Ishikawa (cell line): ENCODE measurements around the gene PEAK1.

Source experiments
- CEBPB ChIP-seq: IDR thresholded peaks from 2 replicates; pipeline ENCODE4 v1.6.1; 2012
- CREB1 ChIP-seq: IDR thresholded peaks from 2 replicates; pipeline ENCODE4 v1.6.1; 2012; ENCODE audit warnings: low read depth
- EP300 ChIP-seq: IDR thresholded peaks from 2 replicates; pipeline ENCODE4 v1.6.1; 2012; ENCODE audit warnings: borderline replicate concordance
- FOXM1 ChIP-seq: IDR thresholded peaks from 2 replicates; pipeline ENCODE4 v1.6.1; 2012; ENCODE audit warnings: low read depth, borderline replicate concordance
- NFIC ChIP-seq: IDR thresholded peaks from 2 replicates; pipeline ENCODE4 v1.6.1; 2012
- RAD21 ChIP-seq: IDR thresholded peaks from 2 replicates; pipeline ENCODE4 v1.6.1; 2012; ENCODE audit warnings: low read depth
- TEAD4 ChIP-seq: IDR thresholded peaks from 2 replicates; pipeline ENCODE4 v1.6.1; 2012
- YY1 ChIP-seq: IDR thresholded peaks from 2 replicates; pipeline ENCODE4 v1.6.1; 2012; ENCODE audit warnings: low read depth
- ZBTB7A ChIP-seq: IDR thresholded peaks from 2 replicates; pipeline ENCODE4 v1.6.1; 2012; ENCODE audit warnings: low read depth
- TF ChIP-seq, protein P1 (sequence below): IDR thresholded peaks from 2 replicates; pipeline ENCODE4 v1.6.1; 2012; ENCODE audit warnings: low read depth, mild to moderate bottlenecking

DNA sequence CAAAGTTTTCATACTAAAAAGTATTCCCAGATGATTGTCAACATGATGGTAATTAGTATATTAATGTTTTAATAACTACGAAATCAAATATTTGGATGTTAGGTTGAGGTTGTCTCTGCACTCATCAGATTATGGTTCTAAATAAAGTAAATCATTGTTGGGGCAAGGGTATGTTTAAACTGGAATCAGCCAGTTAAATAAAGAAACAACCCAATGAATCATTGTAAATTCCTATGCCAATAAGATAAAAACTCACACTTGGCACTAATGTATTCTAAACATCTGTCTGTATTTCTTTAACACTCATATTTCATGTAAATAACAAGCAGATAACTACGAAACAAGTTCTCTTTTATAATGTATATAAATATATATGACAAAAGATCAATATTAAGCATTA, 92.7 kb downstream of the PEAK1 start:
- no peak for TF ChIP-seq FOXM1
- TF ChIP-seq EP300: no peak
- no peak for TF ChIP-seq TEAD4
- TF ChIP-seq CEBPB: no peak
- TF ChIP-seq RAD21: no peak
- TF ChIP-seq, protein P1, sequence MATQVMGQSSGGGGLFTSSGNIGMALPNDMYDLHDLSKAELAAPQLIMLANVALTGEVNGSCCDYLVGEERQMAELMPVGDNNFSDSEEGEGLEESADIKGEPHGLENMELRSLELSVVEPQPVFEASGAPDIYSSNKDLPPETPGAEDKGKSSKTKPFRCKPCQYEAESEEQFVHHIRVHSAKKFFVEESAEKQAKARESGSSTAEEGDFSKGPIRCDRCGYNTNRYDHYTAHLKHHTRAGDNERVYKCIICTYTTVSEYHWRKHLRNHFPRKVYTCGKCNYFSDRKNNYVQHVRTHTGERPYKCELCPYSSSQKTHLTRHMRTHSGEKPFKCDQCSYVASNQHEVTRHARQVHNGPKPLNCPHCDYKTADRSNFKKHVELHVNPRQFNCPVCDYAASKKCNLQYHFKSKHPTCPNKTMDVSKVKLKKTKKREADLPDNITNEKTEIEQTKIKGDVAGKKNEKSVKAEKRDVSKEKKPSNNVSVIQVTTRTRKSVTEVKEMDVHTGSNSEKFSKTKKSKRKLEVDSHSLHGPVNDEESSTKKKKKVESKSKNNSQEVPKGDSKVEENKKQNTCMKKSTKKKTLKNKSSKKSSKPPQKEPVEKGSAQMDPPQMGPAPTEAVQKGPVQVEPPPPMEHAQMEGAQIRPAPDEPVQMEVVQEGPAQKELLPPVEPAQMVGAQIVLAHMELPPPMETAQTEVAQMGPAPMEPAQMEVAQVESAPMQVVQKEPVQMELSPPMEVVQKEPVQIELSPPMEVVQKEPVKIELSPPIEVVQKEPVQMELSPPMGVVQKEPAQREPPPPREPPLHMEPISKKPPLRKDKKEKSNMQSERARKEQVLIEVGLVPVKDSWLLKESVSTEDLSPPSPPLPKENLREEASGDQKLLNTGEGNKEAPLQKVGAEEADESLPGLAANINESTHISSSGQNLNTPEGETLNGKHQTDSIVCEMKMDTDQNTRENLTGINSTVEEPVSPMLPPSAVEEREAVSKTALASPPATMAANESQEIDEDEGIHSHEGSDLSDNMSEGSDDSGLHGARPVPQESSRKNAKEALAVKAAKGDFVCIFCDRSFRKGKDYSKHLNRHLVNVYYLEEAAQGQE: no peak
- TF ChIP-seq CREB1: no peak
- no peak for TF ChIP-seq YY1
- TF ChIP-seq NFIC: no peak
- no peak for TF ChIP-seq ZBTB7A
